Uterus (tissue), 2 donors: Measurements from ENCODE around the gene NWD2.

Experiments used
- POLR2A ChIP-seq, 2 donors: fragments of 450-650 bp; IDR thresholded peaks; one replicate each; pipeline ENCODE4 v1.6.1; 2016; ENCODE audit warnings: antibody characterized with exemption in 2 of 2, mild to moderate bottlenecking in 1 of 2, moderate library complexity in 1 of 2
- TF ChIP-seq, protein P1 (sequence below), 4 experiments: fragments of 200-600 bp in 2 of 4; fragments of 450-650 bp in 2 of 4; sonication (generic) in 2 of 4; IDR thresholded peaks; one replicate each; pipeline ENCODE4 v1.5.1; 2016 to 2019; ENCODE audit warnings: antibody characterized with exemption in 4 of 4, mild to moderate bottlenecking in 2 of 4, moderate library complexity in 1 of 4

- TF ChIP-seq, protein P1, sequence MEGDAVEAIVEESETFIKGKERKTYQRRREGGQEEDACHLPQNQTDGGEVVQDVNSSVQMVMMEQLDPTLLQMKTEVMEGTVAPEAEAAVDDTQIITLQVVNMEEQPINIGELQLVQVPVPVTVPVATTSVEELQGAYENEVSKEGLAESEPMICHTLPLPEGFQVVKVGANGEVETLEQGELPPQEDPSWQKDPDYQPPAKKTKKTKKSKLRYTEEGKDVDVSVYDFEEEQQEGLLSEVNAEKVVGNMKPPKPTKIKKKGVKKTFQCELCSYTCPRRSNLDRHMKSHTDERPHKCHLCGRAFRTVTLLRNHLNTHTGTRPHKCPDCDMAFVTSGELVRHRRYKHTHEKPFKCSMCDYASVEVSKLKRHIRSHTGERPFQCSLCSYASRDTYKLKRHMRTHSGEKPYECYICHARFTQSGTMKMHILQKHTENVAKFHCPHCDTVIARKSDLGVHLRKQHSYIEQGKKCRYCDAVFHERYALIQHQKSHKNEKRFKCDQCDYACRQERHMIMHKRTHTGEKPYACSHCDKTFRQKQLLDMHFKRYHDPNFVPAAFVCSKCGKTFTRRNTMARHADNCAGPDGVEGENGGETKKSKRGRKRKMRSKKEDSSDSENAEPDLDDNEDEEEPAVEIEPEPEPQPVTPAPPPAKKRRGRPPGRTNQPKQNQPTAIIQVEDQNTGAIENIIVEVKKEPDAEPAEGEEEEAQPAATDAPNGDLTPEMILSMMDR (IDR thresholded peaks at IDR 0.05) = no peak
- no peak for TF ChIP-seq POLR2A (IDR thresholded peaks at IDR 0.05)
Observed at GRCh38 chr4:37453999-37454800, 209.7 kb downstream of the NWD2 start.
